HL-60 (cell line): Measurements from ENCODE around the gene SACS.

ENCODE experiments used
- DNase-seq, 2 experiments: peaks; one replicate each; pipeline ENCODE4 v3.0.0-alpha.2; 2010 to 2020; ENCODE audit warnings: low read depth in 1 of 2, low spot score in 1 of 2
- H3K27ac ChIP-seq: fragments of 250-450 bp; sonication (Bioruptor Pico); replicated peaks from 2 replicates; pipeline ENCODE4 v1.5.1; 2020; ENCODE audit warnings: mild to moderate bottlenecking, moderate library complexity
- H3K27me3 ChIP-seq: fragments of 250-450 bp; sonication (Bioruptor Pico); 2 replicates; pipeline ENCODE4 v1.5.1; 2021; ENCODE audit warnings: mild to moderate bottlenecking, moderate library complexity; ENCODE audit not compliant: insufficient read depth, poor library complexity, severe bottlenecking
- H3K4me3 ChIP-seq: replicated peaks from 2 replicates; pipeline ENCODE4 v1.5.1; 2011; ENCODE audit warnings: mild to moderate bottlenecking, control low read depth, low read length; ENCODE audit not compliant: insufficient read depth
- CTCF ChIP-seq: IDR thresholded peaks from one replicate; pipeline ENCODE4 v1.5.1; 2011; ENCODE audit warnings: low read length, control low read depth, inconsistent platforms; ENCODE audit not compliant: insufficient read depth
- GABPA ChIP-seq: IDR thresholded peaks from 2 replicates; pipeline ENCODE4 v1.6.1; 2012; ENCODE audit warnings: low read depth
- POLR2AphosphoS5 ChIP-seq: IDR thresholded peaks from 2 replicates; pipeline ENCODE4 v1.6.1; 2012; ENCODE audit warnings: low read depth
- REST ChIP-seq: IDR thresholded peaks from 2 replicates; pipeline ENCODE4 v1.6.1; 2012; ENCODE audit warnings: low read depth; ENCODE audit not compliant: insufficient replicate concordance
- SPI1 ChIP-seq: IDR thresholded peaks from 2 replicates; pipeline ENCODE4 v1.6.1; 2012; ENCODE audit warnings: low read depth, mild to moderate bottlenecking, borderline replicate concordance

The SACS gene

GRCh38 chr13:23383151-23383550 is 50.4 kb downstream of the SACS start:
- TF ChIP-seq REST (no peak), SPI1 (no peak), GABPA (no peak), POLR2AphosphoS5 (no peak), CTCF (no peak)
- Histone ChIP-seq H3K27ac (no peak overlapping the region), H3K4me3 (no peak overlapping the region), H3K27me3 (no peaks in the 10 kb centered on the region)
- DNase-seq = no peak

GRCh38 chr13:23381866-23382265 is 51.6 kb downstream of the SACS start:
- Histone ChIP-seq H3K27ac (no peak overlapping the region), H3K27me3 (no peaks in the 10 kb centered on the region), H3K4me3 (no peak overlapping the region)
- TF ChIP-seq REST (no peak), GABPA (no peak), CTCF (no peak), SPI1 (no peak), POLR2AphosphoS5 (no peak)
- no peak for DNase-seq

GRCh38 chr13:23380534-23380933 is 53.0 kb downstream of the SACS start:
- Histone ChIP-seq H3K27me3 (no peaks in the 10 kb centered on the region), H3K27ac (no peak overlapping the region), H3K4me3 (no peak overlapping the region)
- DNase-seq = no peak
- no peak for TF ChIP-seq CTCF
- no peak for TF ChIP-seq POLR2AphosphoS5
- no peak for TF ChIP-seq REST
- TF ChIP-seq SPI1 = no peak
- no peak for TF ChIP-seq GABPA
